Right lobe of liver (tissue), 4 donors: Measurements from ENCODE around the gene EHD4.

ENCODE experiments used
- CTCF ChIP-seq, 4 donors: fragments of 200-600 bp in 3 of 4; fragments of 450-650 bp in 1 of 4; IDR thresholded peaks; one replicate each; pipeline versions ENCODE4 v1.5.1 to v1.8.0; 2016 to 2022; ENCODE audit warnings: antibody characterized with exemption in 4 of 4, mild to moderate bottlenecking in 2 of 4
- POLR2A ChIP-seq: fragments of 450-650 bp; IDR thresholded peaks from one replicate; pipeline ENCODE4 v1.6.1; 2017; ENCODE audit warnings: antibody characterized with exemption, mild to moderate bottlenecking
- donor health status: DM: no; HTN: no; CAD: no.
- donor health status: DM: no; HTN: no; CAD: no.
- donor health status: DM: no; HTN: yes; CAD: no.

GRCh38 chr15:41923401-41923997, 48.9 kb downstream of the EHD4 start:
- no peak for TF ChIP-seq CTCF (IDR thresholded peaks at IDR 0.05)
- TF ChIP-seq POLR2A, result no peak
